OCI-M1 (cell line): ENCODE results near the gene MYL9.

ENCODE experiments used
- DNase-seq: peaks from one replicate; lab custom pipeline; 2025; lab: John Stamatoyannopoulos, UW

MYL9 gene

GRCh38 chr20:36526521-36527011, 14.8 kb upstream of the MYL9 start:
- DNase-seq: no peak

DNA sequence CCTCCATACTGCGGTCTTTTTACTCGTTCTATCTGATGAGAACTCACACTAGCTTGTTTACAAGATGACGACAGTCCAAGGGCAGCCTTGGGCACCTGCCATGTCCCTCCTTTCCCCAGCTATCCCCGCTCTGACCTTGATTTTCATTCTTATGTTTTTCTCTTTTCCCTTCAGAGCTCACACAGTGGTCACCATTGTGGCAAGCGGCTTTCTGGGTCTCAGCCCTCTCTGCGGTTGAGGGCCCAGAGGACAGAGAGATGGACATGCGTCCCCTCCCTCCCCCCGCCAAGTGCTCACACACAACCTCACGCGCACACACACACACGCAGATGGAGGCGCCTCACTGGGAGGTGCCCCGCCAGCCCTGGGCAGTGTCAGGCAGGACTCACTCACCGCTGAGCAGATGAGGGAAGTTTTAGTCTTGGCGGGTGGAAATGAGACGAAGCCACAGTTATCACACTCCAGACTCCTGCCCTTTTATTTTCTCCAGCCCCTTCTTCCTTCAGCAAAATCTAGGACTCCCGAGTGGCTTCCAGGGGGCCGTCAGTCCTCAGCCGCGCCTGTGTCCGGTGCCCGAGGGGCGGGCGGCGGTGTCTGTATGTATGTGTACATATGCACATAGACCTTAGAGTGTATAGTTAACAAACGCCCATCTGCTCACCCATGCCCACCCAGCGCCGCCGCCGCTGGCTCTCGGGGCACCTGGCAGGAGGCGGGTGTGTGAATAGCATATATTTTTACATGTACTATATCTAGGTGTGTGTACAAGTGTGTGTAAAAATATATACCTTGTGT, 13.8 kb upstream of the MYL9 start:
- DNase-seq: no peak

- DNase-seq: no peak
These were observed 13.0 kb upstream of the MYL9 start for GRCh38 chr20:36528176-36528874.

DNA sequence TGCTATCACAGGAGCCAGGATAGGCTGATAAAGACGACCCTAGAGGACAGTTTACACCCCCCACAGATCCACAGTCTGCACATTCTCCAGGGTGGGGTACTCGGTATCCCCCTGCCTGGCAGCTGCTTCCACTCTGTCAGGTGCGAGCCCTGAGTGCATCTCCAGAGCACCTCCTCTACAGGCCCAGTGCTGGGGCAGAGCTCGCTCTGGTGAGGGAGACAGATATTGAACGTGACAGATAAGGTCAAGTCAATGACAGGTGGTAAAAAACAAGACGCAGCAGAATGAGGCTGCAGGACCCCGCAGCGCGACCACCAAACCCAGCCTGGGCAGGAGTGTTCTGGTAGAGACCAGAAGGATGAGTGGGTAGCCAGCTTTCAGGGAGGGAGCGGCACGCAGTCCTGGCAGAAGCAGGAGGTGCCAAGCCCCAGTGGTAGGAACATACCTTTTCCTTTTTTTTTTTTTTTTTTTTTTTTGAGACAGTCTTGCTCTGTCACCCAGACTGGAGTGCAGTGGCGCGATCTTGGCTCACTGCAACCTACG, 12.4 kb upstream of the MYL9 start:
- DNase-seq: no peak

DNA sequence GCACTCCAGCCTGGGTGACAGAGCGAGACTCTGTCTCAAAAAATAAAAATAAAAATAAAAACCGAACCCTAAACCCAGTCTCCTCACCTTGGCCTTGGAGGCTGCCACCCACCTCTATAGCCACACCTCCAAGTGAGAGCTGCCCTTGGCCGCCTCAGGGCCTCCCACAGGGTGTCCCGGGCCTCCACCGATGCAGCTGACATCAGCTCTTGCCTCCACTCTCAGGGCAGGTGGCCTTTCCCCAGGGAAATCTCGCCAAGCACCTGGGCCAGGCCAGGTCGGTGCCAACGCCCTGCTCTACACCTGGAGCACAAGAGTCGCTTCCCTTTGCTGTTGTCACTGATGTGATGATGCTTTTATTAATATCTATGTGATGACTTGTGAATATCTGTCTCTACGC, 8.9 kb upstream of the MYL9 start:
- no peak for DNase-seq

GRCh38 chr20:36532822-36533221, 8.5 kb upstream of the MYL9 start:
- DNase-seq: no peak

DNA sequence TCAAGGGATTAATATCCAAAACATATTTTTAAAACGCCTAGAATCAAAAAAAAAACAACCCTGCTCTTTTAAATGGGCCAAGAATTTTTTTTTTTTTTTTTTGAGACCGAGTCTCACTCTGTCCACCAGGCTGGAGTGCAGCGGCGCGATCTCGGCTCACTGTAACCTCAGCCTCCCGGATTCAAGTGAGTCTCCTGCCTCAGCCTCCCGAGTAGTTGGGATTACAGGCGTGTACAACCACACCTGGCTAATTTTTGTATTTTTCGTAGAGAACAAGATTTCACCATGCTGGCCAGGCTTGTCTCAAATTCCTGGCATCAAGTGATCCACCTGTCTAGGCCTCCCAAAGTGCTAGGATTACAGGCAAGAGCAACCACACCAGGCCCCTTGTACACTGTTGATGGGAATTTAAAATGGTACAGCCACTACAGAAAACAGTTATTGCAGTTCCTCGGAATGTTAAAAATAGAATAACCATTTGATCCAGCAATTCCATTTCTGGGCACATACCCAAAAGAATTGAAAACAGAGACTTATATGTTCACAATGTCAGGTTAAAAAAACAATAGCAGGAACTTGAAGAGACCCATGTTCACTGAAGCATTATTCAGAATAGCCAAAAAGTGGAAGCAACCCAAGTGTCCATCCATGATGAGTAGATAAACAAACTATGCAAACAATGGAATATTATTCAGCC, 3.1 kb upstream of the MYL9 start:
- DNase-seq: no peak

DNA sequence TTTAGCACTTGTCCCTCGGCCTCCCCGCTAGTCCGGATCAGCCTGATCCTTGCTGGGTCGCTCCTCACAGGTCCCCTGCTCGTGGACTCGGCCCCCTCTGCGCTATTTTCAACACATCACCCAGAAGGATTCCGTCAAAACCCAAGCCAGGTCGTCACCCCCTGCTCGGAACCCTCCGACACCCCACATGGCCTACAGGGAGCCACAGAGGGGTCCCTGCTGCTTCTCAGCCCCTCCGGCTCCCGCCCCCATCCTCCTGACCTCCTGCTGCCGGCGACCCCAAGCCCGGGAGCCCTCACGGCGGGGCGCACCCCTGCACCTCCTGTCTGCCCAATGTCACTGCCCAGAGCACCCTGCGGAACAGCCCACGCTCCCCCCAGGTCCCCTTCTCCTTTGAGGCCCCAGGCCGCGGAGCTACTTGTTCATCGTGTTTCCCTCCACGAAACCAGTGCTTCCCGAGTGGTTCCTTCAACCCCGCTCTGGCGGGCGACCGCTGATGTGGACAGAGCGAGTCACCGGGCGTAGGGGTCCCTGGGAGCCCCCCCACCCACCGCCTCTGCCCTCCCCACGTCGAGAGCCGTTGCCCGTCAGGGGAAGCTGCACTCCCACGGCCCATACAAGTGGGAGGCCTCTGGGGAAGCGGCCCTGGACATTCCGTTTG, 638 bp upstream of the MYL9 start:
- DNase-seq: no peak

DNA sequence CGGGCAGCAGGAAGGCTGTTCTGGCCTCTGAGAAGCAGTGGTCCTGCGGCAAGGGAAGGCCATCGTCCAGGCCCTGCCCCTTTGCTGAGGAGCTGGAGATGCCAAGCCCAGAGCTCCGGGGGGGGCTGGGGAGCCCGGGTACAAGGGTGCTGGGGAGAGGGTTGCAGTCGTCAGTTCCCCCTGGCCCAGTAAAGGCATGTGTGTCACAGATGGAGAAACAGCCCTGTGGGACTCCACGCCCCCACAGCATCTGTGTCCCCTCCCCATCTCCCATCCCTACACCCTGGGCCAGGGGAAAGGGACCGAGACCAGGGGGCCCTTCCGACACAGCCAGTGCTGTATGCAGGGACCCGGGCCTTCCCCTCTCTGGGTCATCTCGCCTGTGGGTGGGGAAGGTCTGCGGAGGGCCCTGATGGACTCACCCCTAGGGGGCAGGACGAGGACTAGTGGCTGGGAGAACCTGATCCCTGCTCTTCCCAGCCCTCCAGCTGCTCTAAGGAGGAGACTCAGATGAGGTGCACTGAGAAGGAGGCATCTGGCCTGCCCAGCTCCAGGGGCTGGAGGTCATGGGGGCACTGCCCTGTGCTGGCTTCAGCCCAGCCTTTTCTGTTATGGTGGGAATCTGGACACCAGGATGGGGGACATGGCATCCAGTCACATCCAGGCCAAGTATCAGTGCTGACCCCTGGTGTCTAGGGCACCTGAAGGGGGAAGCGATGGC, 609 bp downstream of the MYL9 start:
- DNase-seq: peak; percentile 7

DNA sequence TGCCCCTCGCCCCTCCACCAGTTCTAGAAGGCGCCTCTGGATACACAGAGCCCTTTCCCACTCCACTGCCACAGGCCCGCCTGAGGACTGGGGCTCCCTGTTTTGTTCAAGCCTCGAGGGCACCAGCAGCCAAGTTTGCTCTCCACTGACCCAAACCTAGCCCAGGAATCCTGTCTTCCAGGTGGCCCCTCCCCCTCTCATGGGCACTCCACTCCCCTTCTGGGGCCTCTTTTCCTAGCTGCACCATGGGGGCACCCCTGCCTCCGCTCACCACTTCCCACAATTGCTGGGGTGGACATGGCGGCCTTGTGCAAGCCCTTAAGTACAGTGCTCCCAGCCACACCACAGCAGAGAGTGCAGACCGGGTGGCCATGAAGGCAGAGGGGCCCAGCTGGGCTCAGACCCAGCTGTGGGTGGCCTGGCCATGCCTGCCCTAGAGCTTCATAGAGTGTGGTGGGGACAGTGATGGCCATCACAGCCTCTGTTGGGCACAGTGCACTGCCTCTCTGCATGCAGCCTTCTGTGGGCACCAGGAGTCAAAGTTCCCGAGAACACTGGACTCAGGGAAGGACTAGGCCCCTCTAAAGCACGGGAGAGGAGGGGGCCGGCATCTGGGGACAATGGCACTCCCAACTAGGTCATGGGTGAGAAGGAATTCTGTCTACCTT, 1.3 kb downstream of the MYL9 start:
- no peak for DNase-seq

GRCh38 chr20:36543184-36544133, 2.1 kb downstream of the MYL9 start:
- no peak for DNase-seq

DNA sequence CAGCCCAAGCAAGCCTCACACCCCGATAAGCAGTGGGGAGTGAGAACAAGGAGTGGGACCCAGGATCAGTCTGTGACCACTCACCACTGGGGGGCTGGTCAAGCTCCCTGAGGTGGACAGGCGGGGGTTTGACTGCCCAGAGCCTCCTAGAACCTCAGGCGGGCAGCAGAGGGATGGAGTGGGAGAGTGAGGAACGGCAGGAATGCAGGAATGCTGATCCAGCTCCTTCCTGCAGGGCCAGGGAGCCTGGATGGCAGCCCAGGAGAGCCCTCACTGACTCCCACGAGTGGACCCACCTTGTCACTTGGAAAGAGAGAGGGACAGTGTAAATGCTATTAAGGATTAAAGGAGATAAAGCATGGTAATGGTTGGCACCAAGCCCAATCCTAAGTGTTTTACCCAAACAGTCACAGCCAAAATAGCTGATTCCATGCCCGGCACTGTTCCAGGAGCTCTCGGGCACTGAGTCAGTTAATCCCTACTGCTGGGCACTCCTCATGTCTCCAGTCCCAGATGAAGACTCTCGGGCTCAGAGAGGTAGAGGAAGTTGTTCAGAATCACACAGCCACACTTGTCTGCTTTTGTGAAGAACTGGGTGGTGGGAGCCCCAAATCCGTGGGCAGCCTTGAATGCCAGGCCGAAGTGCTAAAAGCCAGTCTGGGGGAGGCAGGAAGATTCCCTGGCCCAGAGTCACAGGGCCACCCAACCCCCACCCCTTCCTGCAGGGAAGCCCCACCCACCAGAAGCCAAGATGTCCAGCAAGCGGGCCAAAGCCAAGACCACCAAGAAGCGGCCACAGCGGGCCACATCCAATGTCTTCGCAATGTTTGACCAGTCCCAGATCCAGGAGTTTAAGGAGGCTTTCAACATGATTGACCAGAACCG, 3.1 kb downstream of the MYL9 start:
- DNase-seq: no peak

GRCh38 chr20:36546111-36546736, 4.9 kb downstream of the MYL9 start:
- no peak for DNase-seq

DNA sequence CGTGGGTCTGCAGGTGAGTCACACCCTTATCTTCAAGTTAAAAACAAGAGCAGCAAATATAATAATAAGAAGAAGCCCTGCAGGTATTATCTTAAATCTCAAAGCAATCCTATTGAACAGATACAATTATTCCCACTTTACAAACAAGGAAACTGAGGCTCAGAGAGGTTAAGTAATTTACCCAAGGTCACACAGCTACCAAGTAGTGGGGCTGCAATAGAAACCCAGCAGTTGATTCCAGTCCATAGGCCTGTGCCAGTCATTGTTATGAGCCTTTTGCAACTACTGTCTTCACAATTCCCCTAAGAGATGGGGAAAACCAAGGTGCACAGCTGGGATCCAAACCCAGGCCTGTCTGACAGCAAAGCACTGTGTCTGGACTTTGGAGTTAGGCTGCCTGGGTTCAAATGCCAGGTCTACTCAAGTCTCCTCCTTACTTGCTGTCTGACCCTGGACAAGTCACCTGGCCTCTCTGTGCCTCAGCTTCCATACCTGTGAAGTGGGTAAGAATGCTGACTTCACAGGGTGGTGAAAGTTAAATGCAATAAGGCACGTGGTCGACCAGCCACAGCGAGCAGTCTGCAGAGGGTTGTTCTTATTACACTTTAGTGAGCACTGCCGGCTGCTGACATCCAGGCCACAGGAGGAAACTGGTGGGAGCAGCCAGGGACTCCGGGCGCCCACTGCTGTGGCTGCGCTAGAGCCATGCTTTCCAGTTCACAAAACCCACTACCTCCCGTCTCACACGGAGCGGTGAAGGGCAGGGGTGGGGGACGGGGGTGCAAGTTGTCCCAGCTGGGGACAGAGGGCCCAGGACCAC, 6.1 kb downstream of the MYL9 start:
- no peak for DNase-seq

DNA sequence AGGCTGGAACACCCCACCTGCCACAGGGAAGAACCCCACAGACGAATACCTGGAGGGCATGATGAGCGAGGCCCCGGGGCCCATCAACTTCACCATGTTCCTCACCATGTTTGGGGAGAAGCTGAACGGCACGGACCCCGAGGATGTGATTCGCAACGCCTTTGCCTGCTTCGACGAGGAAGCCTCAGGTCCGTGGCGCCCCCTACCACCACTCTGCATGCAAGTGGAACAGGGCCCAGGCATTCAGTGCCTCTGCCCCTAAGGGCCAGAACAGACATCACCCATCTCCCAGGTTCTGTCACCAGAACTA, 6.6 kb downstream of the MYL9 start:
- no peak for DNase-seq

DNA sequence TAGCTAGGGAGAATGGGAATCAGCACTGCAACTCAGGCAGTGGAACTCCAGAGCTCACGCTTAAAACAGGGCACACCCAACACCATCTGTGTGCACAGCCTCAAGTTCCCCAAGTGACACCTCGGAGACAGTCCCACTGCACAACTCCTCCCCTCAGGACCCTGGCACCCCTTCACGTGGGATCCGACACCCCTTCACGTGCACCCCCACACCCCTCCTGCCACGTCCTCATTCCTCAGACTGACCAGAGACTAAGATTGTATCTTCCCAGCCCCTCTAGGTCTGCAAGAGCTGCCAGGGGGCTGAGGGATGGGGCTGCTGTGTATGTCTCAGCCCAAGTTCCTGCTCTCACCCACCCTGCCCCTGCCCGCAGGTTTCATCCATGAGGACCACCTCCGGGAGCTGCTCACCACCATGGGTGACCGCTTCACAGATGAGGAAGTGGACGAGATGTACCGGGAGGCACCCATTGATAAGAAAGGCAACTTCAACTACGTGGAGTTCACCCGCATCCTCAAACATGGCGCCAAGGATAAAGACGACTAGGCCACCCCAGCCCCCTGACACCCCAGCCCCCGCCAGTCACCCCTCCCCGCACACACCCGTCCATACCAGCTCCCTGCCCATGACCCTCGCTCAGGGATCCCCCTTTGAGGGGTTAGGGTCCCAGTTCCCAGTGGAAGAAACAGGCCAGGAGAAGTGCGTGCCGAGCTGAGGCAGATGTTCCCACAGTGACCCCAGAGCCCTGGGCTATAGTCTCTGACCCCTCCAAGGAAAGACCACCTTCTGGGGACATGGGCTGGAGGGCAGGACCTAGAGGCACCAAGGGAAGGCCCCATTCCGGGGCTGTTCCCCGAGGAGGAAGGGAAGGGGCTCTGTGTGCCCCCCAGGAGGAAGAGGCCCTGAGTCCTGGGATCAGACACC, 7.6 kb downstream of the MYL9 start:
- DNase-seq: peak; percentile 25

- DNase-seq: no peak
These were observed 8.3 kb downstream of the MYL9 start for GRCh38 chr20:36549628-36549941.
